ENCODE results near the gene U2AF2. TPM values are rescaled to one million over a fixed set of nuclear protein-coding genes. Genes with fewer than 3 reads are reported as not detected.

Gene U2AF2
- total RNA-seq = 121 and 140 TPM in 2 replicates

GRCh38 chr19:55654868-55655647 lies at the start of gene U2AF2:
TSS of gene U2AF2 (plus strand) at chr19:55655035. CDS start at chr19:55655105, 70 bp downstream.
- DNase-seq (ENCODE audit: low read depth) (peak; percentile 36), FAIRE-seq (no peak)
- peaks cover 11% of the 10 kb centered on the region for H3K36me3 ChIP-seq (ENCODE audit: control insufficient read depth, insufficient read depth, low read length)
- no peaks in the 10 kb centered on the region for H3K27me3 ChIP-seq (ENCODE audit: control insufficient read depth, insufficient read depth, low read length)
- peak within 1 kb of the TSS; percentile 97 for H3K4me3 ChIP-seq (ENCODE audit: low read depth, low read length)
- TF ChIP-seq, protein P1, sequence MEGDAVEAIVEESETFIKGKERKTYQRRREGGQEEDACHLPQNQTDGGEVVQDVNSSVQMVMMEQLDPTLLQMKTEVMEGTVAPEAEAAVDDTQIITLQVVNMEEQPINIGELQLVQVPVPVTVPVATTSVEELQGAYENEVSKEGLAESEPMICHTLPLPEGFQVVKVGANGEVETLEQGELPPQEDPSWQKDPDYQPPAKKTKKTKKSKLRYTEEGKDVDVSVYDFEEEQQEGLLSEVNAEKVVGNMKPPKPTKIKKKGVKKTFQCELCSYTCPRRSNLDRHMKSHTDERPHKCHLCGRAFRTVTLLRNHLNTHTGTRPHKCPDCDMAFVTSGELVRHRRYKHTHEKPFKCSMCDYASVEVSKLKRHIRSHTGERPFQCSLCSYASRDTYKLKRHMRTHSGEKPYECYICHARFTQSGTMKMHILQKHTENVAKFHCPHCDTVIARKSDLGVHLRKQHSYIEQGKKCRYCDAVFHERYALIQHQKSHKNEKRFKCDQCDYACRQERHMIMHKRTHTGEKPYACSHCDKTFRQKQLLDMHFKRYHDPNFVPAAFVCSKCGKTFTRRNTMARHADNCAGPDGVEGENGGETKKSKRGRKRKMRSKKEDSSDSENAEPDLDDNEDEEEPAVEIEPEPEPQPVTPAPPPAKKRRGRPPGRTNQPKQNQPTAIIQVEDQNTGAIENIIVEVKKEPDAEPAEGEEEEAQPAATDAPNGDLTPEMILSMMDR (IDR thresholded peaks at IDR 0.05; ENCODE audit: insufficient read depth, low read length, severe bottlenecking) = no peak

GRCh38 chr19:55605207-55605636 lies 49.6 kb upstream of the U2AF2 start:
- Histone ChIP-seq H3K4me3 (ENCODE audit: low read depth, low read length) (peak overlapping the region; percentile 62), H3K36me3 (ENCODE audit: control insufficient read depth, insufficient read depth, low read length) (peaks cover 13% of the 10 kb centered on the region), H3K27me3 (ENCODE audit: control insufficient read depth, insufficient read depth, low read length) (no peaks in the 10 kb centered on the region)
- TF ChIP-seq, protein P1 (IDR thresholded peaks at IDR 0.05; ENCODE audit: insufficient read depth, low read length, severe bottlenecking) = no peak
- FAIRE-seq (no peak), DNase-seq (ENCODE audit: low read depth) (peak; percentile 91)

GRCh38 chr19:55605637-55606470 lies 49.0 kb upstream of the U2AF2 start, which contains the start of gene ZNF865:
TSS of gene ZNF865 (plus strand) at chr19:55605647. CDS start at chr19:55613619, 7,972 bp downstream.
- H3K36me3 ChIP-seq (ENCODE audit: control insufficient read depth, insufficient read depth, low read length) = peaks cover 13% of the 10 kb centered on the region
- no peak for FAIRE-seq
- no peaks in the 10 kb centered on the region for H3K27me3 ChIP-seq (ENCODE audit: control insufficient read depth, insufficient read depth, low read length)
- peak within 1 kb of the TSS; percentile 62 for H3K4me3 ChIP-seq (ENCODE audit: low read depth, low read length)
- TF ChIP-seq, protein P1 (IDR thresholded peaks at IDR 0.05; ENCODE audit: insufficient read depth, low read length, severe bottlenecking) = peak; percentile 86
- peak; percentile 78 for DNase-seq (ENCODE audit: low read depth)

GRCh38 chr19:55606471-55606787 lies 48.4 kb upstream of the U2AF2 start:
- DNase-seq (ENCODE audit: low read depth) = no peak
- TF ChIP-seq, protein P1 (IDR thresholded peaks at IDR 0.05; ENCODE audit: insufficient read depth, low read length, severe bottlenecking) = no peak

DNA sequence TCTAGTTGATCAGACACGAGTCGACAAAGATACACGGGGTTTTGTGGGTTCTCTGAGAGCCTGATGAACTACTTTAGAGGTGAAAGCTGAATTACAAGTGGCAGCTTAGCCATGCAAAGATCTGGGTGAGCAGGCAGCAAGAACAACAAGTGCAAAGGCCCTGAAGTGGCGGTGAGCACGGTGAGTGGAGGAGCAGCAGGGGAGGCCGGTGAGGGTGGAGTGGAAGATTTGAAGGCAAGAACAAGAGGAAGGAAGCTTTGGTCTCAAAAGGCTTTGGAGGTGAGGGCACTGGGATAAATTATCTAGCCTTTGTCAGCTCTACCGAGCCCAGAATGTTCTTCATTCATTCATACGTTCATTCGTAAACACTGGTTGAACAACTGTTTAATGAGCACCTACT lies 48.0 kb upstream of the U2AF2 start:
- FAIRE-seq (no peak), DNase-seq (ENCODE audit: low read depth) (no peak)
- H3K36me3 ChIP-seq (ENCODE audit: control insufficient read depth, insufficient read depth, low read length) = peaks cover 14% of the 10 kb centered on the region
- no peak overlapping the region for H3K4me3 ChIP-seq (ENCODE audit: low read depth, low read length)
- TF ChIP-seq, protein P1 (IDR thresholded peaks at IDR 0.05; ENCODE audit: insufficient read depth, low read length, severe bottlenecking) = no peak
- H3K27me3 ChIP-seq (ENCODE audit: control insufficient read depth, insufficient read depth, low read length) = no peaks in the 10 kb centered on the region

More at GRCh38 chr19:55606471-55606787, 48.4 kb upstream of the U2AF2 start:
- Histone ChIP-seq H3K27me3 (ENCODE audit: control insufficient read depth, insufficient read depth, low read length) (no peaks in the 10 kb centered on the region), H3K36me3 (ENCODE audit: control insufficient read depth, insufficient read depth, low read length) (peaks cover 14% of the 10 kb centered on the region), H3K4me3 (ENCODE audit: low read depth, low read length) (peak overlapping the region; percentile 62)
- no peak for FAIRE-seq
